Urinary bladder (tissue), 4 donors: ENCODE results near the gene PLXNA2. TPM values are rescaled to one million over a fixed set of nuclear protein-coding genes. Genes with fewer than 3 reads are reported as not detected.

ENCODE experiments used
- DNase-seq: peaks from one replicate; pipeline ENCODE4 v3.0.0-alpha.2; 2015; ENCODE audit errors: extremely low spot score
- H3K27ac ChIP-seq: one replicate; pipeline ENCODE4 v1.5.1; 2013; ENCODE audit warnings: low read depth, mild to moderate bottlenecking, moderate library complexity
- H3K36me3 ChIP-seq: one replicate; pipeline ENCODE4 v1.6.1; 2013; ENCODE audit warnings: mild to moderate bottlenecking, moderate library complexity; ENCODE audit not compliant: insufficient read depth
- H3K4me1 ChIP-seq: one replicate; pipeline ENCODE4 v1.6.1; 2013; ENCODE audit warnings: mild to moderate bottlenecking, moderate library complexity; ENCODE audit not compliant: insufficient read depth
- H3K4me3 ChIP-seq: one replicate; pipeline ENCODE4 v1.5.1; 2013; ENCODE audit warnings: low read depth, low read length
- WGBS: extraction: QIAGEN DNeasy Blood & Tissue Kit; methylation state at CpG from one replicate; pipeline ENCODE4 v1.1.7; 2013; 5-methylcytosine and 5-hydroxymethylcytosine counted together
- polyA plus RNA-seq: library from polyadenylated mRNA; stranded (reverse); fragments of 200-250 nt; gene quantifications from one replicate; pipeline ENCODE4 v1.2.3, GENCODE V29; 2013
- total RNA-seq: library from RNA; depleted of rRNA; stranded (reverse); fragments of >200 nt; gene quantifications from one replicate; pipeline ENCODE4 v1.2.3, GENCODE V29; 2014
- donor health status: healthy with polysubstance abuse.
- donor health status: healthy.

Gene PLXNA2
- total and polyA plus RNA-seq, 2 donors, result 15.1 to 20.0 TPM

- no peaks in the 10 kb centered on the region for H3K4me1 ChIP-seq
- WGBS, result 96% methylated on average over 4 of the region's 4 CpGs
- H3K4me3 ChIP-seq, result no peak overlapping the region
- no peaks in the 10 kb centered on the region for H3K36me3 ChIP-seq
- H3K27ac ChIP-seq, result no peak overlapping the region
- no peak for DNase-seq
Measured at GRCh38 chr1:208069908-208070307, 174.3 kb downstream of the PLXNA2 start.

GRCh38 chr1:208069317-208069716, 174.9 kb downstream of the PLXNA2 start:
- 86% methylated on average over 8 of the region's 8 CpGs for WGBS
- Histone ChIP-seq H3K4me3 (no peak overlapping the region), H3K4me1 (no peaks in the 10 kb centered on the region), H3K27ac (no peak overlapping the region), H3K36me3 (no peaks in the 10 kb centered on the region)
- DNase-seq, result no peak

DNA sequence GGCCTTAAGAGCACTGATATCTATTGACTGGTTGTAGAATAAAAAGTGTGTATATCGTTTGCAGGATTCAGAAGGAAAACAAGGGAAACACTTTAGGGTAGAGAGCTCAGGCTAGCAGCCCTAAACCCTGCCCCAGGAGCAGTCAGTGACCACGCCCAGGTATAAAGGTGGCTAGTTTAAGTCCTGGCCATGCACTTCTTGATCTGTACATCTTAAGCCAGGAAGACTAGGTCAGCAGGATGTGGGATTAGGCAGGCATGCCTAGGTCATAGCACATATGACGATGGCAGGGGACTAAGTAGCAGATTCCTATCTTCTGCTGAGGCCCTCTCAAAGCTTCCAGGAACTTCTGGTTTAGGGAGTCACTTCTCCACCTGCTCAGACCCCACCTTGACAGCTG, 175.3 kb downstream of the PLXNA2 start:
- DNase-seq, result no peak
- H3K27ac ChIP-seq, result no peak overlapping the region
- no peaks in the 10 kb centered on the region for H3K36me3 ChIP-seq
- no peaks in the 10 kb centered on the region for H3K4me1 ChIP-seq
- H3K4me3 ChIP-seq, result no peak overlapping the region
- WGBS, result 88% methylated on average over 3 of the region's 3 CpGs

GRCh38 chr1:208068407-208068806, 175.8 kb downstream of the PLXNA2 start:
- DNase-seq, result no peak
- Histone ChIP-seq H3K4me1 (no peaks in the 10 kb centered on the region), H3K36me3 (no peaks in the 10 kb centered on the region), H3K4me3 (no peak overlapping the region), H3K27ac (no peak overlapping the region)
- 87% methylated on average over 7 of the region's 7 CpGs for WGBS

GRCh38 chr1:208066583-208066982, 177.6 kb downstream of the PLXNA2 start:
- 90% methylated on average over 1 of the region's 1 CpG for WGBS
- H3K4me1 ChIP-seq, result no peaks in the 10 kb centered on the region
- no peak for DNase-seq
- no peak overlapping the region for H3K27ac ChIP-seq
- no peaks in the 10 kb centered on the region for H3K36me3 ChIP-seq
- H3K4me3 ChIP-seq, result no peak overlapping the region

- no peak for DNase-seq
- no peak overlapping the region for H3K4me3 ChIP-seq
- no peaks in the 10 kb centered on the region for H3K4me1 ChIP-seq
- no peak overlapping the region for H3K27ac ChIP-seq
- H3K36me3 ChIP-seq, result no peaks in the 10 kb centered on the region
Measured at GRCh38 chr1:208065862-208066261, 178.3 kb downstream of the PLXNA2 start.

DNA sequence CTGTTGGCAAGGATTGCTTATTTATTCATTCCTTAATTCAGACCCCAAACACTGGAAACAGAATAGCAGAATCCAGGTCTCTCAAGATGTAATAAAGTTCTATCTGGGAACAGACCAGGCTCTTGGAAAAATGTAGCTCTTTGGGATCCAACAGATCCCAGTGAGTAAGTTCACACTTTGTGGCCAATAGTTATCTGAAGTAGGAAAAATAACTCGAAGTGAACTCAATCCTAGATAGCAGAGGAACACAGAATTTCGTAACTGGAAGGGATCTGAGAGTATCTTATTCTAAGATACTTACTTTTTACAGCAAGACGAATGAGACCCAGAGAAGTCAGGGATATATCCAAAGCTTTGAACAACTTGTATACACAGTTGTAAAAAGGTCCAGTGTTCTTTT, 182.6 kb downstream of the PLXNA2 start:
- 43% methylated on average over 3 of the region's 3 CpGs for WGBS

DNA sequence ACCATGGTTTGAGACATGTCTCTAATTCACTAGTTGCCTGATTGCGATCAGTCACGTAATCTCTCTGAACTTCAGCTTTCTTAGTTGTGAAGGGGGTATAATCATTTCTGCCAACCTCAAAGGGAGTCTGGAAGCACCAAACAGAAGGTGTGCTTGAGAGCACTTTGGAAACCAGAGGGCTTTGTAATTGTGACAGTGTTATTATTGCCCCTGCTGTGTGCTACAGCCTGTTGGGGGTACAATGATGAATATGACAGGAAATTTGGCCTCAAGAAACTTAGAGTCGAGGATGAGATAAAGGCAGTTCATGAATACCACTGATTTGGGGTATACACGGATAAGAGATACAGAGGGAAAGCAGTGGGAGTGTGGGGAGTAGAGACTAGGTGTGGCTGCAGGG, 183.1 kb downstream of the PLXNA2 start:
- Histone ChIP-seq H3K36me3 (no peaks in the 10 kb centered on the region), H3K27ac (no peak overlapping the region), H3K4me1 (no peaks in the 10 kb centered on the region), H3K4me3 (no peak overlapping the region)
- DNase-seq, result no peak
- 84% methylated on average over 4 of the region's 4 CpGs for WGBS

More for the DNA sequence above, 182.6 kb downstream of the PLXNA2 start:
- no peak for DNase-seq
- no peaks in the 10 kb centered on the region for H3K36me3 ChIP-seq
- no peaks in the 10 kb centered on the region for H3K4me1 ChIP-seq
- H3K4me3 ChIP-seq, result no peak overlapping the region
- H3K27ac ChIP-seq, result no peak overlapping the region

- H3K4me1 ChIP-seq, result no peaks in the 10 kb centered on the region
- H3K36me3 ChIP-seq, result no peaks in the 10 kb centered on the region
- 93% methylated on average over 17 of the region's 17 CpGs for WGBS
- no peak overlapping the region for H3K4me3 ChIP-seq
- no peak overlapping the region for H3K27ac ChIP-seq
- no peak for DNase-seq
Measured at GRCh38 chr1:208060215-208060869, 183.8 kb downstream of the PLXNA2 start.

GRCh38 chr1:208059409-208060001, 184.7 kb downstream of the PLXNA2 start:
- no peak overlapping the region for H3K27ac ChIP-seq
- DNase-seq, result no peak
- WGBS, result 72% methylated on average over 6 of the region's 6 CpGs
- no peaks in the 10 kb centered on the region for H3K4me1 ChIP-seq
- no peak overlapping the region for H3K4me3 ChIP-seq
- no peaks in the 10 kb centered on the region for H3K36me3 ChIP-seq

DNA sequence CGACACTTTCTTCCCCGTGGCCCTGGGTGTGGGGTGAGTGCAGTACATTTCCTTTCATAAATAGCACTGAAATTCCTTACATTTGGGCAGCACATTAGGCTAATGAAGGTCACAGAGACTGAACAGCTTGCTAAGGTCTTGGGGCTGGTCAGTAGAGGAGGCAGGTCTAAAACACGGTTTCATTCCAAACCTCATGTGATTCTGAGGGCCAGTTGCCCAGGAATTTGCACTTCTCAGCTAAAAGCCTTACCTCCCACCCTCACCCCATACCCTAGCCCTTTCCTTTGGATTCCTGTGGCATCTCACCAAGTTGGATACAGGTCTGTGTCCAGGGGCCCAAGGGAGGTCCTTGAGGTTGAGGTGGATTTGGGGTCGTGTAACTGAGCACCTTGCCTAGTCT, 185.4 kb downstream of the PLXNA2 start:
- WGBS, result 75% methylated on average over 4 of the region's 4 CpGs
- no peak overlapping the region for H3K27ac ChIP-seq
- no peaks in the 10 kb centered on the region for H3K4me1 ChIP-seq
- no peak overlapping the region for H3K4me3 ChIP-seq
- no peaks in the 10 kb centered on the region for H3K36me3 ChIP-seq
- no peak for DNase-seq

GRCh38 chr1:208058267-208058666, 185.9 kb downstream of the PLXNA2 start:
- H3K4me3 ChIP-seq, result no peak overlapping the region
- H3K4me1 ChIP-seq, result peaks cover 1% of the 10 kb centered on the region
- DNase-seq, result no peak
- WGBS, result 86% methylated on average over 12 of the region's 12 CpGs
- H3K36me3 ChIP-seq, result no peaks in the 10 kb centered on the region
- no peak overlapping the region for H3K27ac ChIP-seq

- H3K4me3 ChIP-seq, result no peak overlapping the region
- peaks cover 1% of the 10 kb centered on the region for H3K4me1 ChIP-seq
- DNase-seq, result no peak
- H3K36me3 ChIP-seq, result no peaks in the 10 kb centered on the region
- no peak overlapping the region for H3K27ac ChIP-seq
- 84% methylated on average over 2 of the region's 2 CpGs for WGBS
Measured at GRCh38 chr1:208057056-208057455, 187.1 kb downstream of the PLXNA2 start.

GRCh38 chr1:208055535-208055934, 188.6 kb downstream of the PLXNA2 start:
- H3K4me1 ChIP-seq, result peaks cover 1% of the 10 kb centered on the region
- H3K27ac ChIP-seq, result no peak overlapping the region
- no peak for DNase-seq
- no peak overlapping the region for H3K4me3 ChIP-seq
- no peaks in the 10 kb centered on the region for H3K36me3 ChIP-seq
- WGBS, result 67% methylated on average over 11 of the region's 11 CpGs
